ENCODE data around the gene MTHFSD.

The MTHFSD gene

GRCh38 chr16:86500708-86501510 is 54.1 kb downstream of the MTHFSD start:
- no peak for DNase-seq (ENCODE audit: low read depth)

- no peak for DNase-seq (ENCODE audit: low read depth)
Measured at GRCh38 chr16:86499889-86500707, 54.9 kb downstream of the MTHFSD start.

DNA sequence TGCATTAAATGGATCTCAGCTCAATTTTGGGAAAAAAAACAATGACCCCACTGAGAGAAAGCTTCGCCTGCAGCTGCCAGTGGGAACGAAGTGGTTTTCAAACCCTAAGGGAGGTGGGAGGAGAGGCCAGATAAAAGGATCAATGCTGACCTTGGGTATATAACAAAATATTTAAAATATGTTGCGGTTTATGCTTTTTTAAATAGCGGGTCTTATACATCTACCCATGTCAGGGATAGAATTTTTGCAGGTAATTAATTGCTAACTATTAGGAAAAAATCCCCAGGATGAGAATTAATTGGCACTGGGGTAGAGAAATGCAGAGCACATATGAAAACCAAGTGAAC is 55.6 kb downstream of the MTHFSD start:
- DNase-seq (ENCODE audit: low read depth): no peak

GRCh38 chr16:86498671-86499439 is 56.2 kb downstream of the MTHFSD start:
- no peak for DNase-seq (ENCODE audit: low read depth)

DNA sequence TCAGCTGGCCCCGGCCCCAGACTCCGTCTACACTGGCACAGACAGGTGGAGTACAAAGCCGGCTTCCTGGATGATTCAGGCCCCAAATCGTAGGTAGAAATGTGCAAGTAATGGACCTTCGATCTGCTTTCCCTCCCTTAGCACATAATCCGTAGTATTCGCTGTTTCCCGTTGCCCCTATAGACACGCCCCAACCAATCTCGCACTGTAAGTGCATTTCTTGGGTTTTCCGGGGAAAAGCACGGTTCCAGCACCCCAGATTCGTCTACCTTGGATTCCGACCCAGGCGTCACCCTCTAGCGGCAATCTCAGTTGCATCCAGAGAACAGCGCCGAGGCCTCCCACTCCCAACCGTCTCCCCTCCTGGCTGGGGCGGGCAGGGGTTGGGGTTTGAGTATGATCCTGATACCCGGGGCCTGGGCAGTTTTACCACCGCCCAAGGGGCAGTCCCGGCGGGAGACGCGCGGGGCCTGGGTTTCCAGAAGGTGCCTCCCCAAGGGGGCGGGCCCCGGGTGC is 56.8 kb downstream of the MTHFSD start:
- no peak for DNase-seq (ENCODE audit: low read depth)

DNA sequence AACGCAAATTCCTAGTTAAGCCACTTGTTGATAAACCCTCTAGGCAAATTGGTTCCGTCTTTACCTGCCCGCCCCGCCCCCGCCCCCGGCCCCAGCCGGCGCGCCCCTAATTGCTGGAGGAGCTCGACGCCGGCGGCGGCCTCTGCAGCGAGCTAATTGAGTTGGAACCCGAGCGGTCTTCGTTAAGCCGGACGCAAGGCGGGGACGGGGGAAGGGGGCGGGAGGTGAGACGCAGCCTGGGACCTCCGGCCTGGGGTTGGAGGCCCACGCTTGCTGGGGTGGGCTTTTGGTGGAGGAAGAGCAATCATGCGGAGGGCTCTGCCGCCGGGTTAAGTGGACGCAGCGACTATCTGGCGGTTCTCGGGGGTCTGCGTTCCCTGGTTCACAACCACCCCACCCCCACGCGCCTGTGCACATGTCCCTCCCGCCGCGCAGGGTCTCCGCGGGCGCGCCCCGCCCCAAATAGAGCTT is 57.4 kb downstream of the MTHFSD start:
- DNase-seq (ENCODE audit: low read depth): no peak

DNA sequence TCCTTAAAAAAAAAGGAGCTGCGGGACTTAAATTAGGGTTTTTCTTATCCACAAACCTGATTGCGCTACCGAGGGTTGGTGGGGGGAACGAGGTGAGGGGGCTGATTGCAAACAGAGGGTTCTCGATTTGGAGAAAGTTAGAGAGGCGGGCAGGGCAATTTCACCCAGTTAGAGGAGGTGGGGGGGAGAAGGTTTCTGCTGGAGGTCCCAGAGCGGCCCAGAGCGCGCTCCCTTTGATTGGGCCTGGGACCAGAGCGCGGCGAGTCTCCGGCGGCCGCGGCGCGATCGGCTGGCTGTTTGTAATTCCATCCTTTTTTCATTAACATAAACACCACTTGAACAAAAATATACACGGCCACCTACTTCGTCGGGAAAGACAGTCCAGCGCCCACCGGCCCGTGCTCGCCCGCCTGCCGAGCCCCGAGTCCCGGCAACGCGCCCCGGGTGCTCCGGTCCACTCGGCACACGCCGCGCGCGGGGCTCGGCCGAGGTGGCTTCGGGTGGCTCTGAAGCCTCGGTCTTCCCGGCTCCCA is 58.0 kb downstream of the MTHFSD start:
- no peak for DNase-seq (ENCODE audit: low read depth)

DNA sequence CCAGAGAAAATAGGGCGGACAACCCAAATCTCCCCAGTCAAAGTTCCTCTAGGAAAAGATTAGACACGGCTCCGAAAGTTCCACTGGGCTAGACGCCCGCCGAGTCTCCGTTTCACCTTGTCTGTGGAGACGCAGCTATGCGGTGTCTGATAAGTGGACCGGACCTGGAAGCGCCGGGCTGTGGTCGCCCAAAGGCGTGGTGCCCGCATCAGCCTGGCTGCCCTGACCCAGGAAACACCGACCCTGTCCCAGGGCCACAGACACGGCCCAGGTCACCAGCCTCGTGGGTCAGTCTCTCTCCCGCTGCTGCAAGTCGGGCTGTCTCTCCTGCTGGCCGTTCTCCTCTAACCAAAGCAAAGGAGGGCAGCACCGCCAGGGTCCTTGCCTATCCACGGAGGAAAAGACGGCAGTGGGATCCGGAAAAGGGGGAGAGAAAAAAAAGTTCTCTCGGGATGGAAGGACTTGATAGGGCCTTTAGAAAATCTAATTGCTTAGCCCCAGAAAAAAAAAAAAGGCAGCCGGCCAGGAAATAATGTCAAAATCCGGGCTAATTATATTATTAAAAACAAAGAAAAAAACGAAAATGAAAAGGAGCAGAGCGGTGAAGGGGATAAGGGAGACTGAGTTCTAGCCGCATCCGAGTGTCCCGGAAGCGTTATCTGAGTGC is 58.6 kb downstream of the MTHFSD start:
- DNase-seq (ENCODE audit: low read depth): no peak

DNA sequence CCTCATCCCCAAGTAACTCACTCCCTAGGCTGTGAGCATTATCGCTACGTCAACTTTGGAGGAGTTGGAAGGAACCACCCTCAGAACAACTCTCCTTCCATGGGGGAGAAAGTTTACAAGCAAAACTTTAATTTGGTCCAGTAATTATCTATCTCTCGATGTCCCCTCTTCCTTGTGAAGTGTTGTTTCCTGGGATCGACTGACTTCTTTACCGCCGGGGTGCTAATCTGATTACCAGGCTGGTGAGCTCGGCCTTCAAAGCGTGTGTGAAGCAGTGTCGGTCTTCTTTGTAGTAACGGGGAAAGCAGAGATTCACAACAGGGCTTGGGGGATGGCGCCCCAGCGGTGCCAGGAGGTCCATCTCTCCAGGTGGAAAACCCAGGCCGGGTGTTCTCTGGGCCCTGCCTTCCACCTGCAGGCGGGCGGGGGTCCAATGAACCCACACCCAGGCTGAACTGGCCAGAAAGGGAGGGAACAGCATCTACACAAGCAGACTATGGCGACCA is 59.2 kb downstream of the MTHFSD start:
- no peak for DNase-seq (ENCODE audit: low read depth)

DNA sequence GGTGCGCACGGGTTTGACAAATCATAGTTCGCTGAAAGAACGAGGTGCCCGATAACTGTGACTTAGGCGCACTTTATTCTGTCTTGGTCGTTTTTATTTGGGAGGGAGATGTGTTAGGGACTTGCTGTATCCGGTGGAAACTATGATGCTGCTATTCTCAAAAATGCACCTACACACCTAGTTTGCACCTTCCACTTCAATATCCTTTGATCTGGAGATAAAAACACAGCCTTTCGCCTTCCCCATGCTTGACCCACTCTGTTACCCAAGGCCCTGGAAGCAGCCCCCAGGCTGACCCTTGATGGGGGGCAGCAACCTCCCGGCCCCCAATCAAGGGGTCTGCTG is 59.7 kb downstream of the MTHFSD start:
- no peak for DNase-seq (ENCODE audit: low read depth)

DNA sequence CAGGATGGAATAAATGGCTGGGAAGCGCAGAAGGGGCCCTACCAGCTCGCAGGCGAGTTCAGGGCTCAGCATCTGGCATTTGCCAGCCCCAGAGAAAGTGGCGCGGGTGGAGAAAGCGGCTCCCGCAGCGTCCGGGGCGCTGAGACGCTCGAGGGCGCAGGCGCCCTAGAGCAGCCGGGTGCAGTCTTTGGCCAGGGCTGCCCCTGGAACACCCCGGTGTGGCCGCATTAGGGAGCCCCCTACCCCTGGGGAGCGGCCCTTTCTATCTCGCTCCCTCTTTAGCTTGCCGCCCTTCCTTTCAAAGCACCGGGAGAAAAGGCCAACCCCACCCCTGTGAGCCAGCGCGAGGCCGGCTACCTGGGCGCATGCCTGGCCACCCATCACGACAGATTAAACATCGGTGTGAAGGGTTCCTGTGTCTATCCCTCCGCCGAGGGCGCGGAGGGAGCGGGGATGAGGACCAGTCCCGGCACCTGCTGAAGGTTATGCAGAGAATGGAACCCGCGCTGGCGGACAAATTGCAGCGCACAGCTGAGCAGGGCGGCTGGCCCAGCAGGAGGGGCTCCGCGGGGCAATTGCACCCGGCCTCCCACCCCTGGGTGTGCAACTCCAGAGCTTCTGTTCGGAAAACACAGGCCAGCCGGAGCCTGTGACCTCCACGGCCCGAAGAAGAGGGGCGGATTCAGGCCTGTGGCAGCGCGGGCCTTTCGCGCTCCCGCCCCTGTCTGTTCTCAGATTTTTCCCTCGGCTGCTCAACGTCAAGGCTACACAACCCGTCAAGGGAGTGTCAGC is 60.3 kb downstream of the MTHFSD start:
- no peak for DNase-seq (ENCODE audit: low read depth)

- DNase-seq (ENCODE audit: low read depth): no peak
Measured at GRCh38 chr16:86494039-86494564, 60.9 kb downstream of the MTHFSD start.

GRCh38 chr16:86492961-86493629 is 61.9 kb downstream of the MTHFSD start:
- no peak for DNase-seq (ENCODE audit: low read depth)

DNA sequence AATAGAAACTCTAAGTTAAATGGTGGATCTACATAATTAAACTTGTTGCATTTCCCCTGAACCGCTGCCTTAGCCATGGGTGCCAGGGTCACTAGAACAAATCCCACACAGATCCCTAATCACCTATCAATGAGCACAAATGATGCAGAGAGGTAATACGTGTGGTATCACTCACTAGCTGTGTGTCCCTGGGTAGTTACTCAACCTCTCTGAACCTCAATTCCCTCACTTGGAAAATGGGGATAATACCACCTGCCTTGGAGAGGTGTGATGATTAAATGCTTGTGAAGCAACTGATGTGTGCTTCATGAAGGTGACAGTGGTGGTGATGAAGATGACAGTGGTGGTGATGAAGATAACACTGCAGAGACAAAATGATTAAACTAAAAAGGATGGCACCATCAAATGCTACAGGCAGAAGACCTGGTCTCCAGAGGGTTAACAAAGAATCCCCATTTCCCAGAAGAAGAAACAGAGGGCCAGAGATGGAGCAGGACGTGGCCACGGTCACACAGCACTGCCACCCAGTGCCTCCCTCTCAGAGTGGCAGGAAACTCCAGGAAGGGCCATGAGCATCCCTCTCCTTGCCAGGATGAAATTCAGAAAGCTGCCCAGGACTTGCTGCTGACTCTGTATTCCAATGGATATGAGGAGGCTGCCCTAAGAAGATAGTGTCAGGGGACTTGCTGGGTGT is 62.6 kb downstream of the MTHFSD start:
- DNase-seq (ENCODE audit: low read depth): no peak

DNA sequence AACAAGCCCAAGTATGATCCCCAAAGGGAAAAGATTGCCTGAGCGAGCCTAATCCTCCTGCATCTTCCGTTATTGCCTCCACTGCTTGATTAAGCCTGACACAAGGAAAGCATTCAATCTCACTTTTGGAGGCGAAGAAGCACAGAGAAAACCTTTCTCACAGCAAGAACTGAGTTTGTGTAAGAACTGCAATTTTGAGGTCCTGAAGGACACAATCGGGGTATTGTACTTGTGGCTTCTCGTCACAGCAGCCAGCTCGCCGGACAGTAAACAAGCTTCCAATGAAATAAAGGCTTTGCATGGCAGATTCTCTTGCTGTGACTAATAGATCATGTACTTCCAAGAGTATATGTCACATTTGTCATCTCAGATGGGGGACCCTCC is 63.4 kb downstream of the MTHFSD start:
- no peak for DNase-seq (ENCODE audit: low read depth)

DNA sequence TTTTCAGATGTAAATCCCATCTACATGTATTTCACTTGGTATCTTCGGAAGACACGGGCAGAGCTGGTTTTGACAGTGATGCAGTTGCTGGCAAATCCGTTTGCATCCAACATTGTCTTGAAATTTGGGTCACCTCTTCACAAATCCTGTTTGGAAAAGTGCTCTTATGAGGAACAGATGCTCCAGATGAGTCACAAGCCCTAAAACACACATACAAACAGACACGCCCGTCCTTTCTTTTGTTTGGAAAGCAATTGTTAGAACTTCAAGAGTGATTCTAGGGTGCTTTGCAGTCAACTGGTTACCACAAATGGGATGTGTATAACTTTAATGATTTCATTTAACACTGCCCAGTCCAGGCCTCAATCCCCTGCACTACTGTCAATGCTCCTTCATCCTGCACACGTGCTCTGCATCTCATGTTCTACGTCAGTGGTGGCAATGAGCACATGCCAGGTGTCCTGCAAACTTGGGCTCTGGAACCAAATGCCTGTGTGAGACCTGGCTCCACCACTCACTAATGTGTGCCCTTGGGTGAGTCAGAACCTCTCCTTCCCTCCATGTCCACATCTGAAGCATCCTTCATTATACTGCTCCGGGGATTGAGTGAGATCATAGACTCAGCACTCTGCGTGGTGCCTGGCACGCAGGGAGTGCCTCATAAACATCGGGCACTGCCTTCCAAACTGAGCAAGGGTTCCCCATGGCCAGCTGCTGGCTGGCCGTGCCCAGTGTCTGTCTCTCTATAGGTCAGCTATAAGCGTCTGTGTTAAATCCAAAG is 64.0 kb downstream of the MTHFSD start:
- no peak for DNase-seq (ENCODE audit: low read depth)

DNA sequence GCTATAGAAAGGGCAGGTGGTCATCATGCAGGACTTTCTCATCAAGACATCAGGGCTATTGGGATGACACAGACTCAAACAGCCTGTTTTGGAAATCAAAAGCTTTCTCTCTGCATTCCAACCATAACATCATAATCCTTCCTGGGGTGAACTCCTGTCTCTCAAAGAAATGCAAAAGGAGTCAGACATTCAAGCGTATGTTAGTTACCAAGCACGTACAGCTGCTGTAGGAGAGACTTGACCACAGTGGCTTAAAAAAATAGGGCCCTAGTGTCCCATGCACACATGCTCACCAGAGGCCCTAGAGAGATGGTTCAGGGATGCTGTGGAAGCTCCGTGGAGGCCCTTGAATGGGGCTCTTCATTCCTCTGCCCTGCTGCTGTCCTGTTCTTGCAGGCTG is 69.3 kb downstream of the MTHFSD start:
- no peak for DNase-seq (ENCODE audit: low read depth)

DNA sequence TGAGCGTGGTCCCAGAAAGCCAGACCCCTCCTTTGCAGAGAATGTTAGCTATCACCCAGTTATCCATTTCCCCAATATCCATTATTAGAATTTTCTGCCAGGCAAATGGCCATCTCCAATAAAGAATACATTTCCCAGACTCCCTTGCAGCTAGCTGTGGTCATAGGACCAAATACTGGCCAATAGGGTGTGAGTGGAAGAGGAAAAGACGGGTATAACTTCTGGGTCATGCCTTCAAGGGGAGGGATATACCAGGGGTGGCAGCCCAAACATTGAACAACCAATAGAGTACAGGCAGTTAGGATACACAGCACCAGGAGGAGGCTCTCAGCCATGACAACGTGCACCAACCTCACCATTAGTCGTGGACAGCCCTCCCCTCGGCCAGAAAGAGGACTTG is 70.8 kb downstream of the MTHFSD start:
- no peak for DNase-seq (ENCODE audit: low read depth)
